GM19023 (cell line): Measurements from ENCODE around the gene PCNX3.
"Not testable (repeated sequence)": the region's sequence is repeated elsewhere in the genome, so short reads cannot be mapped to it uniquely, and the experiment has no call there.

Source experiments
- ATAC-seq: cut with Tn5 transposase; IDR thresholded peaks from one replicate; pipeline ENCODE4 v1.9.1; 2021; ENCODE audit warnings: mild to moderate bottlenecking, moderate library complexity; ENCODE audit not compliant: unreplicated experiment

The PCNX3 gene

GRCh38 chr11:65637032-65637557 is 21.5 kb downstream of the PCNX3 start:
- no peak for ATAC-seq

- peak; percentile 48 for ATAC-seq
These were observed 22.3 kb downstream of the PCNX3 start, which contains the start of gene SIPA1 for GRCh38 chr11:65637794-65638419. Gene SIPA1, plus strand, starts transcription at chr11:65638101. Its CDS starts 2,821 bp downstream, at chr11:65640922.

GRCh38 chr11:65639228-65639597 is 23.6 kb downstream of the PCNX3 start:
- not testable (repeated sequence) for ATAC-seq

GRCh38 chr11:65639623-65640482 is 24.3 kb downstream of the PCNX3 start:
- ATAC-seq = peak; percentile 34

- ATAC-seq = no peak
These were observed 25.1 kb downstream of the PCNX3 start for GRCh38 chr11:65640483-65641296.

GRCh38 chr11:65641297-65642013 is 25.9 kb downstream of the PCNX3 start:
- ATAC-seq = no peak

GRCh38 chr11:65642014-65642671 is 26.6 kb downstream of the PCNX3 start:
- no peak for ATAC-seq

- no peak for ATAC-seq
These were observed 28.4 kb downstream of the PCNX3 start for GRCh38 chr11:65643971-65644370.

- no peak for ATAC-seq
These were observed 29.3 kb downstream of the PCNX3 start for GRCh38 chr11:65644837-65645236.

- ATAC-seq = no peak
These were observed 30.1 kb downstream of the PCNX3 start for GRCh38 chr11:65645710-65646109.

GRCh38 chr11:65646288-65646957 is 30.8 kb downstream of the PCNX3 start:
- no peak for ATAC-seq

GRCh38 chr11:65646958-65647701 is 31.6 kb downstream of the PCNX3 start:
- no peak for ATAC-seq

- no peak for ATAC-seq
These were observed 33.5 kb downstream of the PCNX3 start for GRCh38 chr11:65648997-65649493.

- ATAC-seq = no peak
These were observed 34.3 kb downstream of the PCNX3 start for GRCh38 chr11:65649656-65650546.

- no peak for ATAC-seq
These were observed 35.2 kb downstream of the PCNX3 start for GRCh38 chr11:65650547-65651338.

GRCh38 chr11:65651339-65651588 is 35.7 kb downstream of the PCNX3 start:
- no peak for ATAC-seq
